Measurements from ENCODE around the gene PRRX2. TPM values are rescaled to one million over a fixed set of nuclear protein-coding genes. Genes with fewer than 3 reads are reported as not detected.
A peak's percentile ranks its signal among the peaks of the same experiment; 100 is the strongest.

The PRRX2 gene
- polyA plus RNA-seq, 3 donors from 2014 or later = 0.18 TPM; not detected in 2

DNA sequence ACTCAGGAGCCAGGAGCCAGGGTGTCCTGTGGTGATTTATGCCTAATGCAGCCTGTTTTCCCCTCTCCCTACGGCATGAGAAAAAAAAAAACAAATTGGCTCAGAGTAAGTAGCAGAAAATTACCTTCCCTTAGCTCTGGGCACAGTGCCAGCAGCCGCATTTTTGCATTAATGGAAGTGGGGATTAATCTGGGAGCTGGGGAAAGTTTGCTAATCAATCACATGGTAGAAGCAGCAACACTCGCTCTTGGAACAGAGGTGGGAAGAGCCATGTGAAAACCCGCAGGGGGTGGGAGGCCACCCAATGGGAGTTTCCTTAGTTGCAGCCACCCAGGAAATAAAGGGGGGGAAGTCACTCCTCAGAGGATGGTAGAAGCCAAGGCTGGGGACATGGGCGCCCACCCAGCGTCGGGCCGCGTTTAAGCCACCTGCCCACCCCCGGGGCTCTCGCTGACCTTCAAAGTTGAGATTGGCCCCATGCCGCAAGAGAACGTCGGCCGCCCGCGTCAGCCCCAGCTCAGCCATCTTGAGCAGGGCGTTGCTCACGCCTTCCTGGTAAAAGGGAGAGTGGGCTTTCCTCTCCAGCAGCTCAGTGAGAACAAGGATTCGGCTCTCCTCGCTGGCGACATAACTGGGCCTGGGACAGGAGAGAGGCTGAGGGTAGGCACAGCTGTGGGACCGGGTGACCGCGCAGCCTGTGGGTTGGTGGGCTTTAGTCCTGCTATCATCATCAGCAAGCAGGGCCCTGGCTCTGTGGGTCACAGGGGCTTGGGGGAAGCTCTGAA, 25.2 kb upstream of the PRRX2 start:
- Mint-ChIP-seq H3K4me1 (peaks cover 23 to 28% of the 10 kb centered on the region in 2 donors), H3K27ac (peak overlapping the region in 3 of 6 donors; percentile 73 to 80 (median 76)), H3K36me3 (peaks cover 0 to 7% (median 0%) of the 10 kb centered on the region in 3 donors), H3K9me3 (no peaks in the 10 kb centered on the region), H3K4me3 (peak overlapping the region; percentile 51 to 86 (median 83)), H3K27me3 (ENCODE audit: low read depth in 3 of 3) (peaks cover 2 to 11% (median 8%) of the 10 kb centered on the region in 3 donors)
- no peak for DNase-seq

DNA sequence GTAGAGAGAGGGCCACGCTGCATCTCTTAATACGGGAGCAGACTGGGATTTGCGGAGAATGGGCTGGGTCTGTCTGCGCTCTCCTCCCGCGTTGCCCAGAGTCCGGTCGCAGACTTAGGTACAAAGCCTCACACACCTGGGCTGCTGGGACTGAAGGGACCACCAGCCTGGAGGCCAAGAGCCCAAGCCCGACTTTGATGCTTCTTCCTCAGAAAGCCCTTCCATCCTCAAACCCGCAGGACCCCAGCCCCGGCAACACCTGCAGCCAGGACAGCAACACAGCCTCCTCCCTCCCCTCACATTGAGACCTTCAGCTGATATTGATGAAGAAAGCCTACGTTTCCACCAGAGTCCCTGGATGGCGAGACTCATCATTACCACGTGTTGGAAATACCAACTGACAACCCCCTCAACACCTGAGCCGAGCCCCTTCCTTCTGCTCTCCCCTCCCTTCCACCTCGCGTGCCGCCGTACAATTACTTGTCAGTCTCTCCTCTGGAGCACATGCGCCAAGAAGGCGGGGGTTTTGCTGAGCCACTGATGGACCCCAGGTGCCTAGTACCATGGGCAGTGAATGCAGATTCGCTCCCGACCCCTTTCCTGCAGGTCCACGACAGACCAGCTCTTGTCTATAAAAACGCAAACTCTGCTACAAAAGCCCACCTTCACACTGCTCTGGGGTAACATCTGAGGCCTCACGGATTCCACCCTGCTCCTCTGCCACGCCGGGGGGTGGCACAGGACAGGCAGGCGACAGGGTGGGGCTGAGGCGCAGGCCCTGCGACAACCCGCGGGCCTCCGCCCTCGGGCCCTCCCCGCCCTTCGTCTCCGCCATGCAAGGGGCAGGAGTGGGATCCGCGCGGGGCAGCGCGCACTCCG, 24.3 kb upstream of the PRRX2 start:
- no peak for DNase-seq
- peaks cover 2 to 11% (median 8%) of the 10 kb centered on the region in 3 donors for H3K27me3 Mint-ChIP-seq (ENCODE audit: low read depth in 3 of 3)
- peaks cover 0 to 7% (median 0%) of the 10 kb centered on the region in 3 donors for H3K36me3 Mint-ChIP-seq
- H3K4me3 Mint-ChIP-seq = peak overlapping the region; percentile 79 to 86 (median 83)
- H3K4me1 Mint-ChIP-seq = peaks cover 23 to 28% of the 10 kb centered on the region in 2 donors
- H3K9me3 Mint-ChIP-seq = no peaks in the 10 kb centered on the region
- H3K27ac Mint-ChIP-seq = peak overlapping the region; percentile 40 to 82 (median 76)

DNA sequence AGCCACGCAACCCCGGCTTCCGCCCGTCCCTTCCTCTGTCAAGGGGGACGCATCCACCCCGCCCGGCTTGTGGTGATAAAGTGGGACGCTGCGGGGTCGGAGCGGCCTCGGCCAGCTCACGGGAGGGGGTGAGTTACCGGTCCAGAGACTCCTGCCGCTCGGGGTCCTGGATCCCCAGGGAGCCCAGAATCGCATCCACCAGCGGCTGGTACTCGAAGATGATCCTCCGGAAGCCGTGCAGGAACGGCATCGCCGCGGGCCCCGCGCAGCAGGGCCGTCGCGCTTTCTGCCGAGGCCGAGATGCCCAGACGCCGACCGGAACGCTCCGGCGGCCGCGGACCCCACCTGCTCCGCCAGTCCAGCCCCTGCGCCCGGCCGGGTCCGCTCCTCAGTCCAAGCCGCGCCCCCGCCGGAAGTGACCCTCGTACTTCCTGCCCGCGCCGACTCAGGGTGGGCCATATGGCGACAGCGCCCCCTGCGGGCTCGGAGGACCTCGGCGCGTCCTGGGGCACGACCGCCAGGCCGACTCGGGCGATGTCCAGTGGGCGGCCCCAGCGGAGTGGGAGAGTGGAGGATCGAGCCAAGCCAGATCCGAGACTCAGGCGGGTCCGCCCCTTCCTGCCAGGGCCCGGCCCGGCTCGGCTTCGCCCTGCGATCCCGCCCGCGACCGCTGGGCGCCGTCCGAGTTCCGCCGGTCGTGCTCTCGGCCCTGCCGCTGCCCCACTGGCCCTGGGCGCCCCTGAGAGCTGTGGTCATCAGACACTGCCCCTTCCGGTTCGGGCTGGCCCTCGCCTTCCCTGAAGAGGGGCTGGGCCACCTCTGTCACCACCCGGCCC, 23.5 kb upstream of the PRRX2 start, which contains the start of gene ASB6:
Gene ASB6 (minus strand): TSS at position 402 of the 836 bp plus-strand sequence. CDS start 152 bp downstream, at position 250.
- Mint-ChIP-seq H3K27me3 (ENCODE audit: low read depth in 3 of 3) (peaks cover 2 to 11% (median 8%) of the 10 kb centered on the region in 3 donors), H3K36me3 (peaks cover 0 to 7% (median 0%) of the 10 kb centered on the region in 3 donors), H3K4me3 (peak within 1 kb of the TSS; percentile 79 to 86 (median 83)), H3K9me3 (no peaks in the 10 kb centered on the region), H3K27ac (peak within 1 kb of the TSS; percentile 61 to 87 (median 82)), H3K4me1 (peaks cover 23 to 28% of the 10 kb centered on the region in 2 donors)
- DNase-seq = peak; percentile 95 to 97 (median 96)

DNA sequence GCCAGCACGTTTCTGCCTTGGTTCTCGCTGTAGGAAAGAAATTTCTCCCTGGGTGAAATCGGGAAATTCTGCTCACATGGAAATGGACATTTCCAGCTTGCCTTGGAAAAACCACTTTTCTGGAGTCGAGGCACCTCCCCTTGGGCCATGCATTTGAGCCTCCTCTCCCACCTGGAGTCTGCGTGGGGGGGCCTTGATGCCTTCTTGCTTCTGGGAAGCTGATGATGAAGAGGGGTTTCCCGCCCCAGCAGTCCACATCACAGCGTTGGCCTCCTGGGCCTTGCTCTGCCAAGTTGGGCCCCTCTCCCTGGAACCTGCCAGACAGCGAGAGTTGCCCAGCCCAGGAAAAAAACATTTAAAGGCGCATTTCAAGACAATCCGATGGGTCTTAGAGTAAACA, 21.7 kb upstream of the PRRX2 start:
- DNase-seq = no peak
- no peak overlapping the region for H3K27ac Mint-ChIP-seq
- no peaks in the 10 kb centered on the region for H3K9me3 Mint-ChIP-seq
- H3K27me3 Mint-ChIP-seq (ENCODE audit: low read depth in 3 of 3) = peaks cover 2 to 11% (median 8%) of the 10 kb centered on the region in 3 donors
- no peaks in the 10 kb centered on the region for H3K36me3 Mint-ChIP-seq
- H3K4me3 Mint-ChIP-seq = peak overlapping the region in 4 of 5 donors; percentile 27 to 59 (median 48)
- peaks cover 19 to 23% of the 10 kb centered on the region in 2 donors for H3K4me1 Mint-ChIP-seq

- Mint-ChIP-seq H3K27ac (no peak overlapping the region), H3K9me3 (no peaks in the 10 kb centered on the region), H3K4me3 (no peak overlapping the region), H3K36me3 (no peaks in the 10 kb centered on the region), H3K27me3 (ENCODE audit: low read depth in 3 of 3) (peaks cover 2 to 11% (median 8%) of the 10 kb centered on the region in 3 donors), H3K4me1 (peaks cover 19 to 22% of the 10 kb centered on the region in 2 donors)
- DNase-seq = no peak
Measured at GRCh38 chr9:129644365-129644764, 21.1 kb upstream of the PRRX2 start.

DNA sequence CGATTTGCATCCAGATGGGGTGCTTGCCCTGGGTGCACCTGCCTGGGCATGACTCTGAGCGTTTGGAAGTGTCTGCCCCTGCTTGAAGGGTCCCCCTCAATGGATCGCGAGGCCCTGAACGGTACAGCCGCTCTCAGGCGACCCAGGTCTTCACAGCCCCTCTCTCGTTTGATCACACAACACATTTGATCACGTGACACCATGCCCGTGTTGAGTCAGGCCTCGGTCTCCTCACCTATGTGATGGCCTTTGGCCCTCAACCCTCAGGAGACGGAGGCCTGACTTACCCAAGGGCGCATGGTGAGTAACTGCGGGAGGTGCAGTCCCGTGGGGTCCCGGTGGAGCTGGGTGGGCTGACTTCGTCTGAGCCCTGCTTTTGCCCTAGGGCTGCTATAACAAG, 20.5 kb upstream of the PRRX2 start:
- Mint-ChIP-seq H3K27ac (no peak overlapping the region), H3K27me3 (ENCODE audit: low read depth in 3 of 3) (peaks cover 2 to 11% (median 8%) of the 10 kb centered on the region in 3 donors), H3K4me1 (peaks cover 17% of the 10 kb centered on the region in 2 donors), H3K36me3 (no peaks in the 10 kb centered on the region), H3K4me3 (peak overlapping the region in 2 of 5 donors; percentile 27 to 30), H3K9me3 (no peaks in the 10 kb centered on the region)
- no peak for DNase-seq

DNA sequence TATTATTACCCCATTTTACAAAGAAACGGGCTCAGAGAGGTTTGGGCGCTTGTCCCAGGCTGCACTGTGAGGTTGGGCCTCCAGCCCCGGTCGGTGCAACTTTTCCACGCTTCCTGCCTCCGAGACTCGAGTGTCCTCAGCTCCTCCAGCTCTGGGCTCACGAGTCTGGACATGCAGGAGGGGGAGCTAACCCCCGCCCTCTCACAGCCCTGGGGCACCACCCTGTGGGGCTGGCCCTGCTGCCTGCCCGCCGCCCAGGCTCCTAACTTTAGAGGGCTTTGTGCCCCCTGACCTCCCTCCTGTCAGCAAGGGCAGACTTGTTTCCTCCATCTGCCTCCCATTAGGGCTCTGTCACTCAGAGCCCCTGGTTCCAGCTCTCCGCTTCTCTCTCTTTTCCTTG, 19.2 kb upstream of the PRRX2 start:
- Mint-ChIP-seq H3K27ac (no peak overlapping the region), H3K4me1 (peaks cover 3 to 4% of the 10 kb centered on the region in 2 donors), H3K4me3 (no peak overlapping the region), H3K36me3 (no peaks in the 10 kb centered on the region), H3K27me3 (ENCODE audit: low read depth in 3 of 3) (peaks cover 3 to 9% (median 5%) of the 10 kb centered on the region in 3 donors), H3K9me3 (no peaks in the 10 kb centered on the region)
- no peak for DNase-seq

- Mint-ChIP-seq H3K4me1 (peaks cover 0 to 2% of the 10 kb centered on the region in 2 donors), H3K27ac (no peak overlapping the region), H3K4me3 (no peak overlapping the region), H3K9me3 (no peaks in the 10 kb centered on the region), H3K27me3 (ENCODE audit: low read depth in 3 of 3) (peaks cover 3 to 9% (median 3%) of the 10 kb centered on the region in 3 donors), H3K36me3 (no peaks in the 10 kb centered on the region)
- no peak for DNase-seq
Measured at GRCh38 chr9:129646654-129647053, 18.8 kb upstream of the PRRX2 start.

GRCh38 chr9:129647635-129648034, 17.8 kb upstream of the PRRX2 start:
- Mint-ChIP-seq H3K4me1 (no peaks in the 10 kb centered on the region), H3K27ac (no peak overlapping the region), H3K27me3 (ENCODE audit: low read depth in 3 of 3) (peaks cover 0 to 4% (median 2%) of the 10 kb centered on the region in 3 donors), H3K36me3 (no peaks in the 10 kb centered on the region), H3K9me3 (no peaks in the 10 kb centered on the region), H3K4me3 (no peak overlapping the region)
- no peak for DNase-seq

GRCh38 chr9:129648092-129648763, 17.2 kb upstream of the PRRX2 start:
- H3K4me1 Mint-ChIP-seq = no peaks in the 10 kb centered on the region
- DNase-seq = no peak
- no peaks in the 10 kb centered on the region for H3K9me3 Mint-ChIP-seq
- peak overlapping the region in 1 of 6 donors; percentile 19 for H3K27ac Mint-ChIP-seq
- H3K27me3 Mint-ChIP-seq (ENCODE audit: low read depth in 3 of 3) = peaks cover 0 to 4% (median 2%) of the 10 kb centered on the region in 3 donors
- no peaks in the 10 kb centered on the region for H3K36me3 Mint-ChIP-seq
- H3K4me3 Mint-ChIP-seq = no peak overlapping the region

- no peak overlapping the region for H3K27ac Mint-ChIP-seq
- H3K4me3 Mint-ChIP-seq = no peak overlapping the region
- no peaks in the 10 kb centered on the region for H3K4me1 Mint-ChIP-seq
- H3K9me3 Mint-ChIP-seq = no peaks in the 10 kb centered on the region
- peaks cover 0 to 4% (median 2%) of the 10 kb centered on the region in 3 donors for H3K27me3 Mint-ChIP-seq (ENCODE audit: low read depth in 3 of 3)
- no peak for DNase-seq
- H3K36me3 Mint-ChIP-seq = no peaks in the 10 kb centered on the region
Measured at GRCh38 chr9:129648764-129649115, 16.7 kb upstream of the PRRX2 start.

DNA sequence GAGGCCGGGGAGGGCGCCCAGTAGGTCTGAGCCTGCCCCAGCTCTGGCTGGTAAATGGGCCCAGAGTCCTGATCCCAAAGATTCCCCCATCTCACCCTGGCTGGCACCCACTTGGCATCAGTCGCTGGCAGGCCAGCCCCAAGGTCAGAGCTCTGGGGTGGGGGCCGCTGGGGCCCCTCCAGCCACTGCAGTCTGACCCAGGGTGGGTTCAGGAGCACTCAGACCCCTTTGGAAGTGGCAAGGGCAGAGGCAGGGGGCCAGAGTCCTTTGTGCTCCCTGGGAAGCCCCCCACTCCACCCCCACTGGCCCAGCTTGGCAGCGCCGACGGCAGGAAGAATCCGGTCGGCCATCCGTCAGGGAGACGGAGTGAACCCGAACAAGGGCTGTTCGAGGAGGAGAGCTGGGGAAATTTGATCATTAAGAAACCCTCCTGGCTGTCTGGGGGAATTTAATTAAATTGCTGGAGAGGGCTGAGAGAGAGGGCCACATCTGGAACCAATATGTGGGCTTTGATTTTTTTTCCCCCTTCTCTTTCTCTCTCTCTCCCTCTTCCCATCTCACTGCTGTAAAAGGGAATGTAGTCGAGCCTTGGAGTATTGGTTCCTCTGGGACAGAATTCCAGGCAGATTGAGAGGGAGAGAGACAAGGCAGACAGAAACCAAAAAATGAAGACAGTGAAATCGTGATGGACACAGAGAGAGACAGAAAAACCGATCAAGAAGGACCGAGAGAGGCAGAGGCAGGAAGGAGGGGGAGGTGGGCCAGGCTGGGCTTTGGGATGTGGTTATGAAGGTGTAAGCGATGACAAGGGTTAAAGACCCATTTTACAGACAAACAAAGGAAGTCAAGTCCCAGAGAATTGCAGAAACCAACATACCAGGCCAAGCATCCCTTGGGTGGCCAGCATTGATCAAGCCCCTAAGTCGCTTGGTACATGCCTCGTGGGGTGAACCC, 15.4 kb upstream of the PRRX2 start:
- DNase-seq = no peak
- H3K36me3 Mint-ChIP-seq = no peaks in the 10 kb centered on the region
- no peak overlapping the region for H3K27ac Mint-ChIP-seq
- H3K4me1 Mint-ChIP-seq = no peaks in the 10 kb centered on the region
- H3K9me3 Mint-ChIP-seq = no peaks in the 10 kb centered on the region
- H3K4me3 Mint-ChIP-seq = no peak overlapping the region
- peaks cover 0 to 2% (median 2%) of the 10 kb centered on the region in 3 donors for H3K27me3 Mint-ChIP-seq (ENCODE audit: low read depth in 3 of 3)

Measured in immature natural killer cell (primary cell).